ENCODE results near the gene SHB. TPM values are rescaled to one million over a fixed set of nuclear protein-coding genes. Genes with fewer than 3 reads are reported as not detected.

Gene SHB
- total and polyA plus RNA-seq, 7 donors, result 4.0 to 30.7 (median 8.6) TPM

DNA sequence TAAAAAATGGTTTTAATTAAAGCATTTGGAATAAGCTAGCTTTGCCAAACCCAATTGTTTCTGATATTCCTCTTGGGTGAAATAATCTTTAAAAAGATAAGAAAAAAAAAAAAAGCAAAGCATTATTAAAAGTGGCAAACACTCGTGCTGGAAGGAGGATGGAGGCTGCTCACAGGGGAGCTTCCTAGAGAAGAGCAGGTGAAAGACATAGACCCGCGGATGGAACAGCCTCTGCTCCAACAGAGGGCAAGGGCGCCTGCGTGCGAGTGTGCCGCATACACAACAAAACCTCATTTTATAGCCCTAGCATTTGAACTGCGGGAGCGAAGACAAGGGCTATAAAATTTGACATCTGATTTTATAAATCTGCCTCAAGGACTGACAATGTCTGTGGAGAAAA, 131.7 kb downstream of the SHB start:
- Histone ChIP-seq H3K36me3 (ENCODE audit: insufficient read depth in 1 of 2, low read depth in 1 of 2) (no peaks in the 10 kb centered on the region), H3K9me3 (no peaks in the 10 kb centered on the region), H3K27ac (no peak overlapping the region), H3K27me3 (ENCODE audit: insufficient read depth in 3 of 3, low read length in 2 of 3) (no peaks in the 10 kb centered on the region), H3K4me1 (peaks cover 16% of the 10 kb centered on the region), H3K4me3 (no peak overlapping the region)
- intact Hi-C loops (cut with DNase I), result no loop called here
- ATAC-seq, result no peak
- no peak for DNase-seq
- TF ChIP-seq, protein P1, sequence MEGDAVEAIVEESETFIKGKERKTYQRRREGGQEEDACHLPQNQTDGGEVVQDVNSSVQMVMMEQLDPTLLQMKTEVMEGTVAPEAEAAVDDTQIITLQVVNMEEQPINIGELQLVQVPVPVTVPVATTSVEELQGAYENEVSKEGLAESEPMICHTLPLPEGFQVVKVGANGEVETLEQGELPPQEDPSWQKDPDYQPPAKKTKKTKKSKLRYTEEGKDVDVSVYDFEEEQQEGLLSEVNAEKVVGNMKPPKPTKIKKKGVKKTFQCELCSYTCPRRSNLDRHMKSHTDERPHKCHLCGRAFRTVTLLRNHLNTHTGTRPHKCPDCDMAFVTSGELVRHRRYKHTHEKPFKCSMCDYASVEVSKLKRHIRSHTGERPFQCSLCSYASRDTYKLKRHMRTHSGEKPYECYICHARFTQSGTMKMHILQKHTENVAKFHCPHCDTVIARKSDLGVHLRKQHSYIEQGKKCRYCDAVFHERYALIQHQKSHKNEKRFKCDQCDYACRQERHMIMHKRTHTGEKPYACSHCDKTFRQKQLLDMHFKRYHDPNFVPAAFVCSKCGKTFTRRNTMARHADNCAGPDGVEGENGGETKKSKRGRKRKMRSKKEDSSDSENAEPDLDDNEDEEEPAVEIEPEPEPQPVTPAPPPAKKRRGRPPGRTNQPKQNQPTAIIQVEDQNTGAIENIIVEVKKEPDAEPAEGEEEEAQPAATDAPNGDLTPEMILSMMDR (IDR thresholded peaks at IDR 0.05), result no peak
- 86 to 95% (median 91%) methylated on average over 9 of the region's 9 CpGs for WGBS, 3 donors

- H3K9me3 ChIP-seq, result no peaks in the 10 kb centered on the region
- ATAC-seq, result no peak
- H3K4me3 ChIP-seq, result no peak overlapping the region
- DNase-seq, result no peak
- WGBS, 3 donors, result 74 to 85% (median 79%) methylated on average over 4 of the region's 4 CpGs
- no peak overlapping the region for H3K27ac ChIP-seq
- intact Hi-C loops (cut with DNase I), result no loop called here
- H3K4me1 ChIP-seq, result peaks cover 16% of the 10 kb centered on the region
- no peaks in the 10 kb centered on the region for H3K36me3 ChIP-seq (ENCODE audit: insufficient read depth in 1 of 2, low read depth in 1 of 2)
- no peaks in the 10 kb centered on the region for H3K27me3 ChIP-seq (ENCODE audit: insufficient read depth in 3 of 3, low read length in 2 of 3)
- TF ChIP-seq, protein P1 (IDR thresholded peaks at IDR 0.05), result no peak
These were observed 132.1 kb downstream of the SHB start for GRCh38 chr9:37936965-37937364.

DNA sequence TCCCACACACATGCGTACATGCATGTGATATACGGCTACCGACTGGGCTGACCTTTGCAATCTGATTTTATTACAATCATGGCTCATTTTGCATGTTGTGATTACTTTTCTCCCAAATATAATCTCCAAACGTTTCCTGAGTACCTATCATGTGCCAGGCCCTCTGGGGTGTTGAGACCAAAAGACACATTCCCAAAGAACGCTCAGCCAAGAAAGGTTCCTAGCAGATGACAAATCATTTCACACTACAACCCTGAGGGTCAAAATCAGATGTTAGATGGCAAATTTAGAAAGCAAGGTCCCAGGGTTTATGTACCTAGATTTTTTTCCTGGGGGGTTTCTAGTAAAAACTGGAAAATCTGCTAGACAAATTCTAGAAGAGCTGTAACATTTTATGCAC, 132.7 kb downstream of the SHB start:
- Histone ChIP-seq H3K4me1 (peaks cover 16% of the 10 kb centered on the region), H3K27me3 (ENCODE audit: insufficient read depth in 3 of 3, low read length in 2 of 3) (no peaks in the 10 kb centered on the region), H3K36me3 (ENCODE audit: insufficient read depth in 1 of 2, low read depth in 1 of 2) (no peaks in the 10 kb centered on the region), H3K4me3 (no peak overlapping the region), H3K9me3 (no peaks in the 10 kb centered on the region), H3K27ac (no peak overlapping the region)
- no peak for ATAC-seq
- WGBS, 3 donors, result 88 to 89% (median 89%) methylated on average over 5 of the region's 5 CpGs
- DNase-seq, result no peak
- TF ChIP-seq, protein P1 (IDR thresholded peaks at IDR 0.05), result no peak
- intact Hi-C loops (cut with DNase I), result no loop called here

GRCh38 chr9:37935096-37935495, 133.9 kb downstream of the SHB start:
- Histone ChIP-seq H3K27me3 (ENCODE audit: insufficient read depth in 3 of 3, low read length in 2 of 3) (no peaks in the 10 kb centered on the region), H3K4me3 (no peak overlapping the region), H3K36me3 (ENCODE audit: insufficient read depth in 1 of 2, low read depth in 1 of 2) (no peaks in the 10 kb centered on the region), H3K4me1 (peaks cover 16% of the 10 kb centered on the region), H3K27ac (no peak overlapping the region), H3K9me3 (peaks cover 6% of the 10 kb centered on the region)
- TF ChIP-seq, protein P1 (IDR thresholded peaks at IDR 0.05), result no peak
- DNase-seq (no peak), ATAC-seq (no peak)
- 56 to 82% (median 66%) methylated on average over 14 of the region's 14 CpGs for WGBS, 3 donors
- intact Hi-C loops (cut with DNase I), result no loop called here

DNA sequence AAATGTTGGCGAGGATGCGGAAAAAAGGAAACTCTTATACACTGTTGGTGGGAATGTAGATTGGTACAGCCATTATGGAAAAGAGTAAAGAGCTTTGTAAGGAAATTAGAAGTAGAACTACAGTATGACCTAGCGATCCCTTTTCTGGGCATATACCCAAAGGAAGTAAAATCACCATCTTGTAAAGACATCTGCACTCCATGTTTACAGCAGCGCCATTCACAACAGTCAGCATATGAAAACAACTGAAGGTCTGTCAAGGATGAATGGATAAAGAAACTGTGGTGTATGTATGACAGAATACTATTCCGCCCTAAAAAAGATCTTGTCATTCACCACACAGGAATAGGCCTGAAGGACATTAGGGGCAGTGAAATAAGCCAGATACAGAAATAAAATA, 137.4 kb downstream of the SHB start:
- H3K27ac ChIP-seq, result no peak overlapping the region
- intact Hi-C loops (cut with DNase I), result no loop called here
- 86 to 91% (median 88%) methylated on average over 5 of the region's 5 CpGs for WGBS, 3 donors
- H3K4me1 ChIP-seq, result peaks cover 12% of the 10 kb centered on the region
- TF ChIP-seq, protein P1 (IDR thresholded peaks at IDR 0.05), result no peak
- no peak for ATAC-seq
- H3K4me3 ChIP-seq, result no peak overlapping the region
- no peaks in the 10 kb centered on the region for H3K36me3 ChIP-seq (ENCODE audit: insufficient read depth in 1 of 2, low read depth in 1 of 2)
- DNase-seq, result no peak
- H3K27me3 ChIP-seq (ENCODE audit: insufficient read depth in 3 of 3, low read length in 2 of 3), result no peaks in the 10 kb centered on the region
- peaks cover 6% of the 10 kb centered on the region for H3K9me3 ChIP-seq

Measured in psoas muscle (tissue), 8 donors.